HG03354 (cell line): ENCODE data around the gene CA6.
"Not testable (repeated sequence)": the region's sequence is repeated elsewhere in the genome, so short reads cannot be mapped to it uniquely, and the experiment has no call there.

ENCODE experiments used
- ATAC-seq: cut with Tn5 transposase; IDR thresholded peaks from one replicate; pipeline ENCODE4 v1.9.1; 2021; ENCODE audit warnings: mild to moderate bottlenecking; ENCODE audit not compliant: unreplicated experiment, poor library complexity, severe bottlenecking

The CA6 gene

GRCh38 chr1:8945568-8945967 is at the start of gene CA6:
Gene CA6, plus strand, starts transcription at chr1:8945868. Its CDS starts 19 bp downstream, at chr1:8945887.
- no peak for ATAC-seq

GRCh38 chr1:8896775-8897174 is 48.9 kb upstream of the CA6 start:
- ATAC-seq, result not testable (repeated sequence)

GRCh38 chr1:8897505-8897904 is 48.2 kb upstream of the CA6 start:
- not testable (repeated sequence) for ATAC-seq

GRCh38 chr1:8898418-8898817 is 47.2 kb upstream of the CA6 start:
- not testable (repeated sequence) for ATAC-seq

- ATAC-seq, result no peak
These were observed 46.6 kb upstream of the CA6 start for GRCh38 chr1:8899046-8899445.

- ATAC-seq, result not testable (repeated sequence)
These were observed 45.0 kb upstream of the CA6 start for GRCh38 chr1:8900684-8901083.

GRCh38 chr1:8902765-8903164 is 42.9 kb upstream of the CA6 start:
- ATAC-seq, result no peak

- ATAC-seq, result no peak
These were observed 42.3 kb upstream of the CA6 start for GRCh38 chr1:8903410-8903809.

- no peak for ATAC-seq
These were observed 41.6 kb upstream of the CA6 start for GRCh38 chr1:8903908-8904650.

GRCh38 chr1:8905582-8906191 is 40.0 kb upstream of the CA6 start:
- ATAC-seq, result no peak

- ATAC-seq, result no peak
These were observed 37.1 kb upstream of the CA6 start for GRCh38 chr1:8908388-8909151.

- no peak for ATAC-seq
These were observed 35.3 kb upstream of the CA6 start for GRCh38 chr1:8910331-8910730.

GRCh38 chr1:8910914-8911313 is 34.8 kb upstream of the CA6 start:
- ATAC-seq, result no peak

- ATAC-seq, result no peak
These were observed 34.0 kb upstream of the CA6 start for GRCh38 chr1:8911416-8912309.

GRCh38 chr1:8913457-8913856 is 32.2 kb upstream of the CA6 start:
- ATAC-seq, result no peak

- ATAC-seq, result no peak
These were observed 31.2 kb upstream of the CA6 start for GRCh38 chr1:8914466-8914865.

GRCh38 chr1:8915446-8915845 is 30.2 kb upstream of the CA6 start:
- ATAC-seq, result no peak

GRCh38 chr1:8917536-8917935 is 28.1 kb upstream of the CA6 start:
- not testable (repeated sequence) for ATAC-seq

- ATAC-seq, result no peak
These were observed 22.7 kb upstream of the CA6 start for GRCh38 chr1:8922962-8923361.

- no peak for ATAC-seq
These were observed 20.3 kb upstream of the CA6 start for GRCh38 chr1:8925406-8925805.
